ENCODE data around the gene RIC8B.

DNA sequence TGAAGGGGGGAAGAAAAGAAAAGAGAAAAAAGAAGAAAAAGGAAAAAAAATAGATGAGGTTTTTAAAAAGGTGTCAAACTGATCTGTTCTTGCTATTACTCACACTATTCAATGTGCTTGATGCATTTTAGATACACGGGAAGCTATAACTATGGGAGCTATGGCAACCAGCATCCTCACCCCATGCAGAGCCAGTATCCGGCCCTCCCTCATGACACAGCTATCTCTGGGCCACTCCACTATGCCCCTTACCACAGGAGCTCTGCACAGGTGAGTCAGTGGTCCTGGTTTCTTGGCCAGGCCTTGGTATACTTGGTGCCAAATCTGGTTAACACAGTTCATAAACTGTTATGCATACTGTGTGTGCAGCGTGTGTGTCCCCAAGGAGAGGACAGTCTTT is 24.0 kb upstream of the RIC8B start:
- TF ChIP-seq, protein P1, sequence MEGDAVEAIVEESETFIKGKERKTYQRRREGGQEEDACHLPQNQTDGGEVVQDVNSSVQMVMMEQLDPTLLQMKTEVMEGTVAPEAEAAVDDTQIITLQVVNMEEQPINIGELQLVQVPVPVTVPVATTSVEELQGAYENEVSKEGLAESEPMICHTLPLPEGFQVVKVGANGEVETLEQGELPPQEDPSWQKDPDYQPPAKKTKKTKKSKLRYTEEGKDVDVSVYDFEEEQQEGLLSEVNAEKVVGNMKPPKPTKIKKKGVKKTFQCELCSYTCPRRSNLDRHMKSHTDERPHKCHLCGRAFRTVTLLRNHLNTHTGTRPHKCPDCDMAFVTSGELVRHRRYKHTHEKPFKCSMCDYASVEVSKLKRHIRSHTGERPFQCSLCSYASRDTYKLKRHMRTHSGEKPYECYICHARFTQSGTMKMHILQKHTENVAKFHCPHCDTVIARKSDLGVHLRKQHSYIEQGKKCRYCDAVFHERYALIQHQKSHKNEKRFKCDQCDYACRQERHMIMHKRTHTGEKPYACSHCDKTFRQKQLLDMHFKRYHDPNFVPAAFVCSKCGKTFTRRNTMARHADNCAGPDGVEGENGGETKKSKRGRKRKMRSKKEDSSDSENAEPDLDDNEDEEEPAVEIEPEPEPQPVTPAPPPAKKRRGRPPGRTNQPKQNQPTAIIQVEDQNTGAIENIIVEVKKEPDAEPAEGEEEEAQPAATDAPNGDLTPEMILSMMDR (IDR thresholded peaks at IDR 0.05; ENCODE audit: low read length), result no peak
- no peak for TF ChIP-seq EZH2 (IDR thresholded peaks at IDR 0.05; ENCODE audit: borderline replicate concordance, low read length)
